Mesothelial cell of epicardium (in vitro differentiated cells): ENCODE measurements around the gene SHB. TPM values are rescaled to one million over a fixed set of nuclear protein-coding genes. Genes with fewer than 3 reads are reported as not detected.

Experiments
- DNase-seq, 2 experiments: peaks; one replicate each; pipeline ENCODE4 v3.0.0; 2021; ENCODE audit warnings: low spot score in 2 of 2; ENCODE audit not compliant: unreplicated experiment in 2 of 2
- H3K27ac Mint-ChIP-seq: 2 replicates; pipeline ENCODE4 v1.8.0; 2021; ENCODE audit warnings: mixed read lengths
- H3K27me3 Mint-ChIP-seq: 2 replicates; pipeline ENCODE4 v1.8.0; 2021; ENCODE audit warnings: low read depth, mixed read lengths
- H3K36me3 Mint-ChIP-seq: 2 replicates; pipeline ENCODE4 v1.8.0; 2021; ENCODE audit warnings: mixed read lengths
- H3K4me1 Mint-ChIP-seq: 2 replicates; pipeline ENCODE4 v1.8.0; 2021; ENCODE audit warnings: mixed read lengths
- H3K4me3 Mint-ChIP-seq: 2 replicates; pipeline ENCODE4 v1.8.0; 2021; ENCODE audit warnings: mild to moderate bottlenecking, moderate library complexity, mixed read lengths
- H3K9me3 Mint-ChIP-seq: 2 replicates; pipeline ENCODE4 v1.8.0; 2021; ENCODE audit warnings: mixed read lengths
- CTCF ChIP-seq: fragments of 200-600 bp; sonication (generic); IDR thresholded peaks from one replicate; pipeline ENCODE4 v1.5.0; 2021; ENCODE audit warnings: antibody characterized with exemption; ENCODE audit not compliant: unreplicated experiment
- total RNA-seq: library from RNA; stranded (reverse); gene quantifications from 3 replicates; pipeline ENCODE4 v1.2.1, GENCODE V29; 2021

The SHB gene
- total RNA-seq, 1 donor from 2014 or later, result 35.5 TPM

- H3K27me3 Mint-ChIP-seq, result no peaks in the 10 kb centered on the region
- DNase-seq, result no peak
- no peak for TF ChIP-seq CTCF
- H3K27ac Mint-ChIP-seq, result peak overlapping the region; percentile 60
- H3K4me1 Mint-ChIP-seq, result peaks cover 7% of the 10 kb centered on the region
- H3K36me3 Mint-ChIP-seq, result peaks cover 38% of the 10 kb centered on the region
- H3K4me3 Mint-ChIP-seq, result no peak overlapping the region
- H3K9me3 Mint-ChIP-seq, result no peaks in the 10 kb centered on the region
These were observed 114.4 kb downstream of the SHB start for GRCh38 chr9:37954581-37954981.

- Mint-ChIP-seq H3K4me3 (no peak overlapping the region), H3K9me3 (no peaks in the 10 kb centered on the region), H3K36me3 (peaks cover 38% of the 10 kb centered on the region), H3K4me1 (peaks cover 11% of the 10 kb centered on the region), H3K27me3 (no peaks in the 10 kb centered on the region), H3K27ac (peak overlapping the region; percentile 81)
- DNase-seq, result no peak
- no peak for TF ChIP-seq CTCF
These were observed 115.1 kb downstream of the SHB start for GRCh38 chr9:37953775-37954437.

GRCh38 chr9:37953206-37953774, 115.7 kb downstream of the SHB start:
- peak overlapping the region; percentile 81 for H3K27ac Mint-ChIP-seq
- TF ChIP-seq CTCF, result no peak
- H3K36me3 Mint-ChIP-seq, result peaks cover 38% of the 10 kb centered on the region

GRCh38 chr9:37952731-37953130, 116.3 kb downstream of the SHB start:
- H3K36me3 Mint-ChIP-seq, result peaks cover 38% of the 10 kb centered on the region
- no peak overlapping the region for H3K4me3 Mint-ChIP-seq
- H3K4me1 Mint-ChIP-seq, result peaks cover 16% of the 10 kb centered on the region
- TF ChIP-seq CTCF, result no peak
- H3K27me3 Mint-ChIP-seq, result no peaks in the 10 kb centered on the region
- H3K9me3 Mint-ChIP-seq, result no peaks in the 10 kb centered on the region
- H3K27ac Mint-ChIP-seq, result no peak overlapping the region
- no peak for DNase-seq

More at GRCh38 chr9:37953206-37953774, 115.7 kb downstream of the SHB start:
- Mint-ChIP-seq H3K4me1 (peaks cover 11% of the 10 kb centered on the region), H3K4me3 (no peak overlapping the region), H3K9me3 (no peaks in the 10 kb centered on the region), H3K27me3 (no peaks in the 10 kb centered on the region)
- DNase-seq, result no peak

GRCh38 chr9:37951671-37952449, 117.2 kb downstream of the SHB start:
- DNase-seq, result no peak
- H3K4me3 Mint-ChIP-seq, result no peak overlapping the region
- no peaks in the 10 kb centered on the region for H3K9me3 Mint-ChIP-seq
- H3K36me3 Mint-ChIP-seq, result peaks cover 43% of the 10 kb centered on the region
- peak overlapping the region; percentile 81 for H3K27ac Mint-ChIP-seq
- no peak for TF ChIP-seq CTCF
- H3K27me3 Mint-ChIP-seq, result no peaks in the 10 kb centered on the region
- peaks cover 24% of the 10 kb centered on the region for H3K4me1 Mint-ChIP-seq
